K562 (cell line): ENCODE data around the gene CST6. TPM values are rescaled to one million over a fixed set of nuclear protein-coding genes. Genes with fewer than 3 reads are reported as not detected.

Experiments used
- FIP1L1 ChIP-seq: fragments of 200-400 bp; formaldehyde crosslinking; IDR thresholded peaks from 2 replicates; pipeline ENCODE4 v1.6.1; 2018; ENCODE audit warnings: mild to moderate bottlenecking, low read depth, low read length; ENCODE audit not compliant: poor library complexity, severe bottlenecking
- IFI16 ChIP-seq: fragments of 250-450 bp; sonication (Bioruptor Pico); IDR thresholded peaks from 2 replicates; pipeline ENCODE4 v2.1.2; 2022; ENCODE audit warnings: mild to moderate bottlenecking, inconsistent platforms
- PHTF2 ChIP-seq: fragments of 250-450 bp; sonication (Bioruptor Pico); IDR thresholded peaks from 2 replicates; pipeline ENCODE4 v1.5.0; 2021; ENCODE audit warnings: mild to moderate bottlenecking
- SMC3 ChIP-seq: conservative IDR thresholded peaks from 2 replicates; pipeline ENCODE4 v1.6.1; 2011; ENCODE audit warnings: low read depth, low read length, improper control_type of control experiment; ENCODE audit not compliant: insufficient read depth
- STAT5A ChIP-seq: IDR thresholded peaks from 2 replicates; pipeline ENCODE4 v1.6.1; 2012; ENCODE audit warnings: low read length, inconsistent platforms, borderline replicate concordance
- ZFPM2 ChIP-seq: fragments of 250-450 bp; sonication (Bioruptor Pico); IDR thresholded peaks from 2 replicates; pipeline ENCODE4 v1.5.1; 2022; ENCODE audit warnings: mild to moderate bottlenecking
- ZNF644 ChIP-seq: fragments of 200-800 bp; sonication (Bioruptor generic); IDR thresholded peaks from 2 replicates; pipeline ENCODE4 v1.6.1; 2016; ENCODE audit warnings: low read depth, missing genetic modification characterization, missing compliant biosample characterization
- ZNF717 ChIP-seq: fragments of 250-450 bp; sonication (Bioruptor Pico); IDR thresholded peaks from 2 replicates; pipeline ENCODE4 v1.5.0; 2021
- polyA plus RNA-seq, 8 experiments: library from polyadenylated mRNA; depleted of rRNA in 4 of 8; stranded (reverse) in 5 of 8; unstranded in 3 of 8; fragments of >200 nt; fragmentation: Nextera tagmentation in 2 of 8; fragmentation: Illumina TruSeq in 1 of 8; extraction: Ambion mirVana in 2 of 8; extraction: Trizol in 1 of 8; gene quantifications; 2 replicates each; pipeline versions ENCODE4 v1.2.1 to v1.2.3, GENCODE V29; 2011 to 2014; ENCODE audit warnings: inconsistent platforms in 1 of 8, missing spikeins in 1 of 8
- total RNA-seq, 7 experiments: library from RNA; depleted of rRNA in 6 of 7; stranded (reverse); fragments of >200 nt in 6 of 7; fragmentation: Illumina TruSeq in 2 of 7; extraction: Trizol in 2 of 7; gene quantifications; 2 replicates each; pipeline versions ENCODE4 v1.2.1 to v1.2.3, GENCODE V29; 2011 to 2021; ENCODE audit warnings: low replicate concordance in 1 of 7
- TF ChIP-seq, protein P1 (sequence below): fragments of 200-800 bp; sonication (Bioruptor generic); IDR thresholded peaks from 2 replicates; pipeline ENCODE4 v1.6.1; 2017; ENCODE audit warnings: missing genetic modification characterization, missing compliant biosample characterization
- TF ChIP-seq, protein P2 (sequence below): sonication (generic); formaldehyde crosslinking; IDR thresholded peaks from 2 replicates; pipeline ENCODE4 v1.8.1; 2023; ENCODE audit warnings: mild to moderate bottlenecking, missing genetic modification reagents
- TF ChIP-seq, protein P3 (sequence below): fragments of 450-650 bp; formaldehyde crosslinking; IDR thresholded peaks from 2 replicates; pipeline ENCODE4 v1.4.0; 2022; ENCODE audit warnings: missing genetic modification characterization
- TF ChIP-seq, protein P4 (sequence below): fragments of 250-450 bp; sonication (Bioruptor Pico); IDR thresholded peaks from 2 replicates; pipeline ENCODE4 v1.4.0; 2020; ENCODE audit warnings: mild to moderate bottlenecking, moderate library complexity
- TF ChIP-seq, protein P5 (sequence below): sonication (generic); formaldehyde crosslinking; IDR thresholded peaks from 2 replicates; pipeline ENCODE4 v1.8.0; 2022; ENCODE audit warnings: missing genetic modification reagents, mild to moderate bottlenecking, moderate library complexity, borderline replicate concordance
- TF ChIP-seq, protein P6 (sequence below): fragments of 450-650 bp; IDR thresholded peaks from 2 replicates; pipeline ENCODE4 v1.6.1; 2017; ENCODE audit warnings: antibody characterized with exemption

Gene CST6
- total and polyA plus RNA-seq, 9 of the 15 experiments (the other 6 are each of a cell fraction or from before 2014, with no cell fraction given), result not detected

DNA sequence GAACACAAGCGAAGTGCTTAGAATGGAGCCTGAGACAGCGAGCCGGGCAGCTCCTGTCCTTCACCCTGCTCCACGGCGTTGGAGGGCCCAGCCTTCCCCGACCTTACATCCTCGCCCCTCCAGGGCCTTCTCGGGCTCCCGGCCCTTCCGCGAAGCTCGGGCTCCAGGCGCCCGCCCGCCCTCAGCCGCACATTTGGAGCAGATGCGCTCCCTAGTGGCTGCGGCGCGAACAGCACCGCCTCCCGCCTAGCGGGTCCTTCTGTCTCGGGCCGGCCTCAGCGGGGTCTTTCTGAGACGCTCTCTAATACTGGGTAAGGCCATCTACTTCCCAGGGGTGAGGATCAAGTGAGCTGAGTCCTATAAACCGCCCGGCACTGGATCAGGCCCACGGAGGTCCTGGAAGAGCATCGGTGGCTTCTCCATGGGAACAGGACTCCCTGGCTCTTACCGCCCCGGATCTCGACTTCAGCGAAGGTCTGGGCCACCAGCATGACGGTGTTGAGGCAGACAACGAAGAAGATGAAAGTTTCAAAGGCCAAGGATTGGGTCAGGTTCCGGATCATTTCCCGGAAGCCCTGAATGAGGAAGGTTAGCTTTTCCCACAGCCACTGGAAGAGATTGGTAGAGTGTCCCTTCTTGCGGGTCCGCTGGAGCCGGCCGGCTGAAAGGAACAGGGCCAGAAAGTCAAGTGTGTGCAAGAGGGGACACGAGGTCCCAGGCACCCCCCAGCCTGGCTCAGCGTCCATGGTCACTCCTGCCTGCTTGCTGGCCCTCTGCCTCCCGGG, 10.8 kb downstream of the CST6 start (continued):
- TF ChIP-seq, protein P1, sequence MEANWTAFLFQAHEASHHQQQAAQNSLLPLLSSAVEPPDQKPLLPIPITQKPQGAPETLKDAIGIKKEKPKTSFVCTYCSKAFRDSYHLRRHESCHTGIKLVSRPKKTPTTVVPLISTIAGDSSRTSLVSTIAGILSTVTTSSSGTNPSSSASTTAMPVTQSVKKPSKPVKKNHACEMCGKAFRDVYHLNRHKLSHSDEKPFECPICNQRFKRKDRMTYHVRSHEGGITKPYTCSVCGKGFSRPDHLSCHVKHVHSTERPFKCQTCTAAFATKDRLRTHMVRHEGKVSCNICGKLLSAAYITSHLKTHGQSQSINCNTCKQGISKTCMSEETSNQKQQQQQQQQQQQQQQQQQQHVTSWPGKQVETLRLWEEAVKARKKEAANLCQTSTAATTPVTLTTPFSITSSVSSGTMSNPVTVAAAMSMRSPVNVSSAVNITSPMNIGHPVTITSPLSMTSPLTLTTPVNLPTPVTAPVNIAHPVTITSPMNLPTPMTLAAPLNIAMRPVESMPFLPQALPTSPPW (CRISPR knock-in tag), result peak; percentile 60; the same call in 1 of the 2 replicates
- no peak for TF ChIP-seq ZFPM2 (CRISPR knock-in tag)
- peak; percentile 74 for TF ChIP-seq SMC3
- TF ChIP-seq, protein P2, sequence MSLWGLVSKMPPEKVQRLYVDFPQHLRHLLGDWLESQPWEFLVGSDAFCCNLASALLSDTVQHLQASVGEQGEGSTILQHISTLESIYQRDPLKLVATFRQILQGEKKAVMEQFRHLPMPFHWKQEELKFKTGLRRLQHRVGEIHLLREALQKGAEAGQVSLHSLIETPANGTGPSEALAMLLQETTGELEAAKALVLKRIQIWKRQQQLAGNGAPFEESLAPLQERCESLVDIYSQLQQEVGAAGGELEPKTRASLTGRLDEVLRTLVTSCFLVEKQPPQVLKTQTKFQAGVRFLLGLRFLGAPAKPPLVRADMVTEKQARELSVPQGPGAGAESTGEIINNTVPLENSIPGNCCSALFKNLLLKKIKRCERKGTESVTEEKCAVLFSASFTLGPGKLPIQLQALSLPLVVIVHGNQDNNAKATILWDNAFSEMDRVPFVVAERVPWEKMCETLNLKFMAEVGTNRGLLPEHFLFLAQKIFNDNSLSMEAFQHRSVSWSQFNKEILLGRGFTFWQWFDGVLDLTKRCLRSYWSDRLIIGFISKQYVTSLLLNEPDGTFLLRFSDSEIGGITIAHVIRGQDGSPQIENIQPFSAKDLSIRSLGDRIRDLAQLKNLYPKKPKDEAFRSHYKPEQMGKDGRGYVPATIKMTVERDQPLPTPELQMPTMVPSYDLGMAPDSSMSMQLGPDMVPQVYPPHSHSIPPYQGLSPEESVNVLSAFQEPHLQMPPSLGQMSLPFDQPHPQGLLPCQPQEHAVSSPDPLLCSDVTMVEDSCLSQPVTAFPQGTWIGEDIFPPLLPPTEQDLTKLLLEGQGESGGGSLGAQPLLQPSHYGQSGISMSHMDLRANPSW, result 0 out of 2 replicates have a peak, but pooled peaks have one; percentile 65
- TF ChIP-seq ZNF644 (tag), result no peak
- TF ChIP-seq, protein P3, sequence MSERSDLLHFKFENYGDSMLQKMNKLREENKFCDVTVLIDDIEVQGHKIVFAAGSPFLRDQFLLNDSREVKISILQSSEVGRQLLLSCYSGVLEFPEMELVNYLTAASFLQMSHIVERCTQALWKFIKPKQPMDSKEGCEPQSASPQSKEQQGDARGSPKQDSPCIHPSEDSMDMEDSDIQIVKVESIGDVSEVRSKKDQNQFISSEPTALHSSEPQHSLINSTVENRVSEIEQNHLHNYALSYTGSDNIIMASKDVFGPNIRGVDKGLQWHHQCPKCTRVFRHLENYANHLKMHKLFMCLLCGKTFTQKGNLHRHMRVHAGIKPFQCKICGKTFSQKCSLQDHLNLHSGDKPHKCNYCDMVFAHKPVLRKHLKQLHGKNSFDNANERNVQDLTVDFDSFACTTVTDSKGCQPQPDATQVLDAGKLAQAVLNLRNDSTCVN, result no peak
- TF ChIP-seq, protein P4, sequence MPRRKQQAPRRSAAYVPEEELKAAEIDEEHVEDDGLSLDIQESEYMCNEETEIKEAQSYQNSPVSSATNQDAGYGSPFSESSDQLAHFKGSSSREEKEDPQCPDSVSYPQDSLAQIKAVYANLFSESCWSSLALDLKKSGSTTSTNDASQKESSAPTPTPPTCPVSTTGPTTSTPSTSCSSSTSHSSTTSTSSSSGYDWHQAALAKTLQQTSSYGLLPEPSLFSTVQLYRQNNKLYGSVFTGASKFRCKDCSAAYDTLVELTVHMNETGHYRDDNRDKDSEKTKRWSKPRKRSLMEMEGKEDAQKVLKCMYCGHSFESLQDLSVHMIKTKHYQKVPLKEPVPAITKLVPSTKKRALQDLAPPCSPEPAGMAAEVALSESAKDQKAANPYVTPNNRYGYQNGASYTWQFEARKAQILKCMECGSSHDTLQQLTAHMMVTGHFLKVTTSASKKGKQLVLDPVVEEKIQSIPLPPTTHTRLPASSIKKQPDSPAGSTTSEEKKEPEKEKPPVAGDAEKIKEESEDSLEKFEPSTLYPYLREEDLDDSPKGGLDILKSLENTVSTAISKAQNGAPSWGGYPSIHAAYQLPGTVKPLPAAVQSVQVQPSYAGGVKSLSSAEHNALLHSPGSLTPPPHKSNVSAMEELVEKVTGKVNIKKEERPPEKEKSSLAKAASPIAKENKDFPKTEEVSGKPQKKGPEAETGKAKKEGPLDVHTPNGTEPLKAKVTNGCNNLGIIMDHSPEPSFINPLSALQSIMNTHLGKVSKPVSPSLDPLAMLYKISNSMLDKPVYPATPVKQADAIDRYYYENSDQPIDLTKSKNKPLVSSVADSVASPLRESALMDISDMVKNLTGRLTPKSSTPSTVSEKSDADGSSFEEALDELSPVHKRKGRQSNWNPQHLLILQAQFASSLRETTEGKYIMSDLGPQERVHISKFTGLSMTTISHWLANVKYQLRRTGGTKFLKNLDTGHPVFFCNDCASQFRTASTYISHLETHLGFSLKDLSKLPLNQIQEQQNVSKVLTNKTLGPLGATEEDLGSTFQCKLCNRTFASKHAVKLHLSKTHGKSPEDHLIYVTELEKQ (CRISPR knock-in tag), result no peak
- TF ChIP-seq STAT5A, result no peak
- TF ChIP-seq, protein P5, sequence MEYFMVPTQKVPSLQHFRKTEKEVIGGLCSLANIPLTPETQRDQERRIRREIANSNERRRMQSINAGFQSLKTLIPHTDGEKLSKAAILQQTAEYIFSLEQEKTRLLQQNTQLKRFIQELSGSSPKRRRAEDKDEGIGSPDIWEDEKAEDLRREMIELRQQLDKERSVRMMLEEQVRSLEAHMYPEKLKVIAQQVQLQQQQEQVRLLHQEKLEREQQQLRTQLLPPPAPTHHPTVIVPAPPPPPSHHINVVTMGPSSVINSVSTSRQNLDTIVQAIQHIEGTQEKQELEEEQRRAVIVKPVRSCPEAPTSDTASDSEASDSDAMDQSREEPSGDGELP (CRISPR knock-in tag), result peak; percentile 84; the same call in 1 of the 2 replicates
- no peak for TF ChIP-seq ZNF717
- TF ChIP-seq, protein P6, sequence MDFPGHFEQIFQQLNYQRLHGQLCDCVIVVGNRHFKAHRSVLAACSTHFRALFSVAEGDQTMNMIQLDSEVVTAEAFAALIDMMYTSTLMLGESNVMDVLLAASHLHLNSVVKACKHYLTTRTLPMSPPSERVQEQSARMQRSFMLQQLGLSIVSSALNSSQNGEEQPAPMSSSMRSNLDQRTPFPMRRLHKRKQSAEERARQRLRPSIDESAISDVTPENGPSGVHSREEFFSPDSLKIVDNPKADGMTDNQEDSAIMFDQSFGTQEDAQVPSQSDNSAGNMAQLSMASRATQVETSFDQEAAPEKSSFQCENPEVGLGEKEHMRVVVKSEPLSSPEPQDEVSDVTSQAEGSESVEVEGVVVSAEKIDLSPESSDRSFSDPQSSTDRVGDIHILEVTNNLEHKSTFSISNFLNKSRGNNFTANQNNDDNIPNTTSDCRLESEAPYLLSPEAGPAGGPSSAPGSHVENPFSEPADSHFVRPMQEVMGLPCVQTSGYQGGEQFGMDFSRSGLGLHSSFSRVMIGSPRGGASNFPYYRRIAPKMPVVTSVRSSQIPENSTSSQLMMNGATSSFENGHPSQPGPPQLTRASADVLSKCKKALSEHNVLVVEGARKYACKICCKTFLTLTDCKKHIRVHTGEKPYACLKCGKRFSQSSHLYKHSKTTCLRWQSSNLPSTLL, result no peak
- TF ChIP-seq FIP1L1, result peak; percentile 47
- no peak for TF ChIP-seq IFI16
- TF ChIP-seq PHTF2 (CRISPR knock-in tag), result no peak
